G401.6 (cell line): ENCODE measurements around the gene RGPD8.
"Not testable (repeated sequence)": the region's sequence is repeated elsewhere in the genome, so short reads cannot be mapped to it uniquely, and the experiment has no call there.

ENCODE experiments used
- FAIRE-seq: peaks from 2 replicates; lab custom pipeline; 2012; peaks lifted over from hg19 to GRCh38; lab: Jason Lieb, UNC

The RGPD8 gene

GRCh38 chr2:112434890-112435715 lies 1.7 kb upstream of the RGPD8 start:
- FAIRE-seq, result not testable (repeated sequence)

GRCh38 chr2:112433932-112434730 lies 686 bp upstream of the RGPD8 start:
- no peak for FAIRE-seq

GRCh38 chr2:112432735-112433479 lies 538 bp downstream of the RGPD8 start:
- not testable (repeated sequence) for FAIRE-seq

GRCh38 chr2:112432390-112432734 lies 1.1 kb downstream of the RGPD8 start:
- not testable (repeated sequence) for FAIRE-seq

- FAIRE-seq, result not testable (repeated sequence)
Observed at GRCh38 chr2:112431587-112432295, 1.7 kb downstream of the RGPD8 start.

GRCh38 chr2:112424553-112424952 lies 8.9 kb downstream of the RGPD8 start:
- FAIRE-seq, result not testable (repeated sequence)

GRCh38 chr2:112416860-112417259 lies 16.6 kb downstream of the RGPD8 start:
- FAIRE-seq, result not testable (repeated sequence)

- FAIRE-seq, result not testable (repeated sequence)
Observed at GRCh38 chr2:112360055-112360454, 73.4 kb downstream of the RGPD8 start.

GRCh38 chr2:112354335-112354734 lies 79.1 kb downstream of the RGPD8 start:
- not testable (repeated sequence) for FAIRE-seq

GRCh38 chr2:112352809-112353603 lies 80.4 kb downstream of the RGPD8 start:
- FAIRE-seq, result not testable (repeated sequence)

GRCh38 chr2:112352292-112352691 lies 81.2 kb downstream of the RGPD8 start:
- not testable (repeated sequence) for FAIRE-seq

GRCh38 chr2:112345030-112346027 lies 88.1 kb downstream of the RGPD8 start:
- no peak for FAIRE-seq

GRCh38 chr2:112343827-112344585 lies 89.4 kb downstream of the RGPD8 start:
- no peak for FAIRE-seq

GRCh38 chr2:112342067-112342550 lies 91.3 kb downstream of the RGPD8 start:
- FAIRE-seq, result no peak

GRCh38 chr2:112340475-112341267 lies 92.8 kb downstream of the RGPD8 start:
- no peak for FAIRE-seq

GRCh38 chr2:112339986-112340385 lies 93.5 kb downstream of the RGPD8 start:
- no peak for FAIRE-seq

GRCh38 chr2:112335600-112335999 lies 97.8 kb downstream of the RGPD8 start:
- FAIRE-seq, result no peak

GRCh38 chr2:112332123-112332696 lies 101.2 kb downstream of the RGPD8 start:
- FAIRE-seq, result no peak
